Measurements from ENCODE around the gene GLT1D1.

DNA sequence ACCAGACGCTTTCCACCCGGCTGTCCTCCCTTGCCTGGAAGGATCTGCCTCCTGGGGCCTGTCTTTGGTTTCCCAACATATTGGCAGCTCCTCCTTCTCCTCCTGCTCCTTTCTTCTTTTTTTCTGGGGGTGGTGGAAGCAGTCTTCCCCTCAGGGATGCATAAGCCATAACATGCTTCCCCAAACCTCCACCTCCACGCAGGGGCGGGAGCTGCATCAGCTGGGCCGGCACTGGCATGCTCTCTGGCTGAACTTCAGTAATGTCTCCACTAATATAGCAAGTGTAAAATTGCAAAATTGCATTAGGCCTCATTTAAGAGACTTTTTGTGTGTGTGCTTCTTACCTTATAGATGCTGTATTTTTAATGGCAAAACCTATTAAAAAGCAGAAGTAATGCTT lies 58.6 kb downstream of the GLT1D1 start:
- TF ChIP-seq, protein P1, sequence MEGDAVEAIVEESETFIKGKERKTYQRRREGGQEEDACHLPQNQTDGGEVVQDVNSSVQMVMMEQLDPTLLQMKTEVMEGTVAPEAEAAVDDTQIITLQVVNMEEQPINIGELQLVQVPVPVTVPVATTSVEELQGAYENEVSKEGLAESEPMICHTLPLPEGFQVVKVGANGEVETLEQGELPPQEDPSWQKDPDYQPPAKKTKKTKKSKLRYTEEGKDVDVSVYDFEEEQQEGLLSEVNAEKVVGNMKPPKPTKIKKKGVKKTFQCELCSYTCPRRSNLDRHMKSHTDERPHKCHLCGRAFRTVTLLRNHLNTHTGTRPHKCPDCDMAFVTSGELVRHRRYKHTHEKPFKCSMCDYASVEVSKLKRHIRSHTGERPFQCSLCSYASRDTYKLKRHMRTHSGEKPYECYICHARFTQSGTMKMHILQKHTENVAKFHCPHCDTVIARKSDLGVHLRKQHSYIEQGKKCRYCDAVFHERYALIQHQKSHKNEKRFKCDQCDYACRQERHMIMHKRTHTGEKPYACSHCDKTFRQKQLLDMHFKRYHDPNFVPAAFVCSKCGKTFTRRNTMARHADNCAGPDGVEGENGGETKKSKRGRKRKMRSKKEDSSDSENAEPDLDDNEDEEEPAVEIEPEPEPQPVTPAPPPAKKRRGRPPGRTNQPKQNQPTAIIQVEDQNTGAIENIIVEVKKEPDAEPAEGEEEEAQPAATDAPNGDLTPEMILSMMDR (IDR thresholded peaks at IDR 0.05), result no peak
- no peak for TF ChIP-seq POLR2A (IDR thresholded peaks at IDR 0.05)

All from adrenal gland (tissue), 5 donors.